ENCODE data around the gene MRPL27.

GRCh38 chr17:50362661-50363060, 10.3 kb downstream of the MRPL27 start:
- TF ChIP-seq CTCF (IDR thresholded peaks at IDR 0.05 in 8 of 11, conservative IDR thresholded peaks at IDR 0.05 in 3 of 11): no peak
- no peak for TF ChIP-seq POLR2A (IDR thresholded peaks at IDR 0.05)
- no peak for TF ChIP-seq POLR2AphosphoS5 (IDR thresholded peaks at IDR 0.05)

Measured in spleen (tissue), 7 donors.